ENCODE measurements around the gene COG7.

The COG7 gene

GRCh38 chr16:23408242-23408822 lies 44.7 kb downstream of the COG7 start:
- no peaks in the 10 kb centered on the region; the same call in 1 of the 2 replicates for H3K4me1 ChIP-seq (ENCODE audit: control insufficient read depth, insufficient read depth, low read length)
- ChIA-PET POLR2A (interaction anchor here (0.6 kb wide), 2 partner anchors 15 to 49 kb away, joined by 3 to 5 read pairs; no protein-coding TSS in a partner anchor), CTCF (interaction anchor here (0.5 to 0.9 kb wide), 4 partner anchors 150 to 226 kb away, joined by 3 to 4 read pairs (median 3); partner anchors contain the start of gene SCNN1G)
- no peak overlapping the region for H3K4me3 ChIP-seq (ENCODE audit: low read depth, low read length)
- no peak overlapping the region for H3K27ac ChIP-seq (ENCODE audit: extremely low read depth, low read depth, low read length)
- H3K9me3 ChIP-seq (ENCODE audit: control insufficient read depth, insufficient read depth, low read depth, low read length): no peaks in the 10 kb centered on the region
- H3K36me3 ChIP-seq (ENCODE audit: control insufficient read depth in 2 of 2, insufficient read depth in 1 of 2, low read length in 2 of 2): peaks cover 10 to 40% of the 10 kb centered on the region in 2 experiments; a peak in 2 of 3 replicates
- TF ChIP-seq ZNF654 (tag by site-specific recombination; IDR thresholded peaks at IDR 0.05; ENCODE audit: low read depth) (no peak), ZNF18 (tag by site-specific recombination; IDR thresholded peaks at IDR 0.05) (no peak), ZSCAN16 (tag by site-specific recombination; IDR thresholded peaks at IDR 0.05) (no peak), ZNF549 (tag by site-specific recombination; IDR thresholded peaks at IDR 0.05) (no peak), ZNF16 (tag by site-specific recombination; IDR thresholded peaks at IDR 0.05; ENCODE audit: low read depth) (no peak), TCF7L2 (IDR thresholded peaks at IDR 0.05; ENCODE audit: borderline replicate concordance, low read depth, low read length) (no peak), ZBTB10 (tag by site-specific recombination; IDR thresholded peaks at IDR 0.05) (no peak), ZBTB26 (tag by site-specific recombination; optimal IDR thresholded peaks at IDR 0.05) (no peak), ZNF423 (tag by site-specific recombination; IDR thresholded peaks at IDR 0.05) (no peak), ZNF521 (tag by site-specific recombination; IDR thresholded peaks at IDR 0.05) (no peak), ZNF621 (tag by site-specific recombination; IDR thresholded peaks at IDR 0.05) (no peak), ZNF175 (tag by site-specific recombination; IDR thresholded peaks at IDR 0.05) (no peak)
- TF ChIP-seq, protein P1, sequence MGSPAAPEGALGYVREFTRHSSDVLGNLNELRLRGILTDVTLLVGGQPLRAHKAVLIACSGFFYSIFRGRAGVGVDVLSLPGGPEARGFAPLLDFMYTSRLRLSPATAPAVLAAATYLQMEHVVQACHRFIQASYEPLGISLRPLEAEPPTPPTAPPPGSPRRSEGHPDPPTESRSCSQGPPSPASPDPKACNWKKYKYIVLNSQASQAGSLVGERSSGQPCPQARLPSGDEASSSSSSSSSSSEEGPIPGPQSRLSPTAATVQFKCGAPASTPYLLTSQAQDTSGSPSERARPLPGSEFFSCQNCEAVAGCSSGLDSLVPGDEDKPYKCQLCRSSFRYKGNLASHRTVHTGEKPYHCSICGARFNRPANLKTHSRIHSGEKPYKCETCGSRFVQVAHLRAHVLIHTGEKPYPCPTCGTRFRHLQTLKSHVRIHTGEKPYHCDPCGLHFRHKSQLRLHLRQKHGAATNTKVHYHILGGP (tag by site-specific recombination; IDR thresholded peaks at IDR 0.05): no peak

DNA sequence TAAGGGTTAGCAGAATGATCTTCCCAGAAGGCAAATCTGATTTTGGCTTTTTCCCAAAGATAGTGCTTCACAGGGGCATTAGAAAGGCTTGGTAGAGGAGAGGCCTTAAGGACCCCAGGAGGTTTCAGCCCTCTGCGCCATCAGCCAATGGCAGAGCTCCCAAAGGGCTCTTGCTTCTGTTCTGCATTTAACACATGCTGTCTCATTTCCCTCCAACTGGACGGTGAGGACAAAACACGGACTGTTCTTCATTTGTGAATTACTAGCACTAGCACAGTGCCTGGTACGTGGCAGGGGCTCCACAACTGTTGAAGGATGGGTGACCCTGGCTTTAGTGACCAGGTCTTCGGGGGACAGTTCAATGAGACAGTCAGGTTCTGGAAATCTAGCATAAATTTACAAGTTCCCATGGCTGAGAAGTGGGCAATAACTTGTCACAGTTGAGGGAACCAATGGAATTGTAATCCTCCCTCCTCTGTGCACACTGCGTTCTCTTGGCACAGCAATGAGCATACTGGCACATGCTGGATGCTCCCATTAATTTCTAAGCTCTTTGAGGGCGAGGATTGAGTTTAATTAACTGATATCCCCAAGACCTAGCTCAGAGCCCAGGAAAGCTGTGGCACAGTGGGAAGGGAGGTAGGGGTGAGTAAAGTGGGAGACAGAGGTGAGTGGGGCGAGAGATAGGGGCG lies 45.4 kb downstream of the COG7 start:
- no peak overlapping the region for H3K27ac ChIP-seq (ENCODE audit: extremely low read depth, low read depth, low read length)
- H3K9me3 ChIP-seq (ENCODE audit: control insufficient read depth, insufficient read depth, low read depth, low read length): no peaks in the 10 kb centered on the region
- CTCF ChIA-PET: interaction anchor here (0.5 to 0.7 kb wide), 2 partner anchors 30 to 151 kb away, joined by 3 to 4 read pairs; no protein-coding TSS in a partner anchor
- POLR2A ChIA-PET: no interaction called here
- no peak for TF ChIP-seq GLIS2 (tag by site-specific recombination; IDR thresholded peaks at IDR 0.05)
- TF ChIP-seq GLI2 (tag by site-specific recombination; IDR thresholded peaks at IDR 0.05; ENCODE audit: borderline replicate concordance, low read depth): no peak
- no peak for TF ChIP-seq ZNF132 (tag by site-specific recombination; IDR thresholded peaks at IDR 0.05; ENCODE audit: borderline replicate concordance)
- TF ChIP-seq ZNF394 (tag by site-specific recombination; IDR thresholded peaks at IDR 0.05; ENCODE audit: borderline replicate concordance): no peak
- TF ChIP-seq ZNF639 (tag by site-specific recombination; IDR thresholded peaks at IDR 0.05): no peak
- TF ChIP-seq ZNF2 (tag by site-specific recombination; IDR thresholded peaks at IDR 0.05): no peak
- TF ChIP-seq KLF7 (tag by site-specific recombination; IDR thresholded peaks at IDR 0.05; ENCODE audit: borderline replicate concordance): no peak
- H3K4me3 ChIP-seq (ENCODE audit: low read depth, low read length): no peak overlapping the region
- no peaks in the 10 kb centered on the region; the same call in 1 of the 2 replicates for H3K4me1 ChIP-seq (ENCODE audit: control insufficient read depth, insufficient read depth, low read length)
- H3K36me3 ChIP-seq (ENCODE audit: control insufficient read depth in 2 of 2, insufficient read depth in 1 of 2, low read length in 2 of 2): peaks cover 10 to 38% of the 10 kb centered on the region in 2 experiments; a peak in 2 of 3 replicates
